ENCODE results near the gene RPE.

RPE gene

GRCh38 chr2:210046851-210047500, 44.5 kb downstream of the RPE start:
- H3K27ac ChIP-seq (ENCODE audit: insufficient read depth in 1 of 2, low read depth in 1 of 2, low read length in 2 of 2, poor library complexity in 1 of 2, severe bottlenecking in 2 of 2), result no peak overlapping the region
- peaks cover 0 to 4% (median 0%) of the 10 kb centered on the region in 4 experiments for H3K4me1 ChIP-seq (ENCODE audit: control extremely low read depth in 1 of 4, control insufficient read depth in 4 of 4, insufficient read depth in 4 of 4, low read length in 3 of 4)
- H3K27me3 ChIP-seq (replicated peaks in 2 of 5; ENCODE audit: control insufficient read depth in 4 of 5, insufficient read depth in 5 of 5, low read length in 4 of 5), result no peaks in the 10 kb centered on the region
- WGBS (ENCODE audit: insufficient coverage), result 100% methylated on average over 1 of the region's 2 CpGs
- ChIA-PET CTCF (no interaction called here), POLR2A (no interaction called here)
- peaks cover 2 to 22% (median 7%) of the 10 kb centered on the region in 4 experiments for H3K36me3 ChIP-seq (ENCODE audit: control insufficient read depth in 4 of 4, insufficient read depth in 4 of 4, low read length in 3 of 4)
- H3K9me3 ChIP-seq (ENCODE audit: control extremely low read depth in 1 of 5, control insufficient read depth in 4 of 5, insufficient read depth in 2 of 5, low read depth in 1 of 5, low read length in 4 of 5), result peaks cover 0 to 17% (median 0%) of the 10 kb centered on the region in 5 experiments
- H3K4me3 ChIP-seq (ENCODE audit: control insufficient read depth in 1 of 7, extremely low read depth in 1 of 7, insufficient read depth in 4 of 7, low read depth in 2 of 7, low read length in 6 of 7), result no peak overlapping the region
- DNase-seq, result no peak

- CTCF ChIA-PET, result interaction anchor here (0.9 kb wide), 1 partner anchor 21 kb away, joined by 4 read pairs; no protein-coding TSS in a partner anchor
These were observed 47.4 kb downstream of the RPE start for GRCh38 chr2:210049831-210050230.

GRCh38 chr2:210050885-210051284, 48.4 kb downstream of the RPE start:
- Histone ChIP-seq H3K27me3 (replicated peaks in 2 of 5; ENCODE audit: control insufficient read depth in 4 of 5, insufficient read depth in 5 of 5, low read length in 4 of 5) (no peaks in the 10 kb centered on the region), H3K36me3 (ENCODE audit: control insufficient read depth in 4 of 4, insufficient read depth in 4 of 4, low read length in 3 of 4) (peaks cover 0 to 30% (median 6%) of the 10 kb centered on the region in 4 experiments), H3K4me1 (ENCODE audit: control extremely low read depth in 1 of 4, control insufficient read depth in 4 of 4, insufficient read depth in 4 of 4, low read length in 3 of 4) (peaks cover 0 to 4% (median 0%) of the 10 kb centered on the region in 4 experiments), H3K9me3 (ENCODE audit: control extremely low read depth in 1 of 5, control insufficient read depth in 4 of 5, insufficient read depth in 2 of 5, low read depth in 1 of 5, low read length in 4 of 5) (peaks cover 0 to 33% (median 3%) of the 10 kb centered on the region in 5 experiments), H3K27ac (ENCODE audit: insufficient read depth in 1 of 2, low read depth in 1 of 2, low read length in 2 of 2, poor library complexity in 1 of 2, severe bottlenecking in 2 of 2) (no peak overlapping the region), H3K4me3 (ENCODE audit: control insufficient read depth in 1 of 7, extremely low read depth in 1 of 7, insufficient read depth in 4 of 7, low read depth in 2 of 7, low read length in 6 of 7) (no peak overlapping the region)
- no peak for DNase-seq
- ChIA-PET POLR2A (no interaction called here), CTCF (no interaction called here)
- WGBS (ENCODE audit: insufficient coverage), result 100% methylated on average over 1 of the region's 1 CpG

More at GRCh38 chr2:210049831-210050230, 47.4 kb downstream of the RPE start:
- DNase-seq, result no peak
- no peak overlapping the region for H3K4me3 ChIP-seq (ENCODE audit: control insufficient read depth in 1 of 7, extremely low read depth in 1 of 7, insufficient read depth in 4 of 7, low read depth in 2 of 7, low read length in 6 of 7)
- POLR2A ChIA-PET, result no interaction called here
- 75% methylated on average over 1 of the region's 1 CpG for WGBS (ENCODE audit: insufficient coverage)
- H3K9me3 ChIP-seq (ENCODE audit: control extremely low read depth in 1 of 5, control insufficient read depth in 4 of 5, insufficient read depth in 2 of 5, low read depth in 1 of 5, low read length in 4 of 5), result peaks cover 0 to 24% (median 3%) of the 10 kb centered on the region in 5 experiments
- H3K27me3 ChIP-seq (replicated peaks in 2 of 5; ENCODE audit: control insufficient read depth in 4 of 5, insufficient read depth in 5 of 5, low read length in 4 of 5), result no peaks in the 10 kb centered on the region
- peaks cover 0 to 22% (median 7%) of the 10 kb centered on the region in 4 experiments for H3K36me3 ChIP-seq (ENCODE audit: control insufficient read depth in 4 of 4, insufficient read depth in 4 of 4, low read length in 3 of 4)
- peaks cover 0 to 4% (median 0%) of the 10 kb centered on the region in 4 experiments for H3K4me1 ChIP-seq (ENCODE audit: control extremely low read depth in 1 of 4, control insufficient read depth in 4 of 4, insufficient read depth in 4 of 4, low read length in 3 of 4)
- no peak overlapping the region for H3K27ac ChIP-seq (ENCODE audit: insufficient read depth in 1 of 2, low read depth in 1 of 2, low read length in 2 of 2, poor library complexity in 1 of 2, severe bottlenecking in 2 of 2)

- no peak for DNase-seq
- H3K27me3 ChIP-seq (replicated peaks in 2 of 5; ENCODE audit: control insufficient read depth in 4 of 5, insufficient read depth in 5 of 5, low read length in 4 of 5), result no peaks in the 10 kb centered on the region
- peaks cover 0 to 21% (median 1%) of the 10 kb centered on the region in 4 experiments for H3K36me3 ChIP-seq (ENCODE audit: control insufficient read depth in 4 of 4, insufficient read depth in 4 of 4, low read length in 3 of 4)
- no peaks in the 10 kb centered on the region for H3K4me1 ChIP-seq (ENCODE audit: control extremely low read depth in 1 of 4, control insufficient read depth in 4 of 4, insufficient read depth in 4 of 4, low read length in 3 of 4)
- H3K4me3 ChIP-seq (ENCODE audit: control insufficient read depth in 1 of 7, extremely low read depth in 1 of 7, insufficient read depth in 4 of 7, low read depth in 2 of 7, low read length in 6 of 7), result no peak overlapping the region
- POLR2A ChIA-PET, result no interaction called here
- CTCF ChIA-PET, result no interaction called here
- no CpG with 5 or more reads among the region's 1 CpG for WGBS (ENCODE audit: insufficient coverage)
- H3K9me3 ChIP-seq (ENCODE audit: control extremely low read depth in 1 of 5, control insufficient read depth in 4 of 5, insufficient read depth in 2 of 5, low read depth in 1 of 5, low read length in 4 of 5), result peaks cover 0 to 18% (median 5%) of the 10 kb centered on the region in 5 experiments
- no peak overlapping the region for H3K27ac ChIP-seq (ENCODE audit: insufficient read depth in 1 of 2, low read depth in 1 of 2, low read length in 2 of 2, poor library complexity in 1 of 2, severe bottlenecking in 2 of 2)
These were observed 52.3 kb downstream of the RPE start for GRCh38 chr2:210054696-210055095.

- CTCF ChIA-PET, result no interaction called here
- Histone ChIP-seq H3K9me3 (ENCODE audit: control extremely low read depth in 1 of 5, control insufficient read depth in 4 of 5, insufficient read depth in 2 of 5, low read depth in 1 of 5, low read length in 4 of 5) (peaks cover 0 to 18% (median 5%) of the 10 kb centered on the region in 5 experiments), H3K36me3 (ENCODE audit: control insufficient read depth in 4 of 4, insufficient read depth in 4 of 4, low read length in 3 of 4) (peaks cover 0 to 21% (median 1%) of the 10 kb centered on the region in 4 experiments), H3K4me3 (ENCODE audit: control insufficient read depth in 1 of 7, extremely low read depth in 1 of 7, insufficient read depth in 4 of 7, low read depth in 2 of 7, low read length in 6 of 7) (no peak overlapping the region), H3K27me3 (replicated peaks in 2 of 5; ENCODE audit: control insufficient read depth in 4 of 5, insufficient read depth in 5 of 5, low read length in 4 of 5) (no peaks in the 10 kb centered on the region), H3K27ac (ENCODE audit: insufficient read depth in 1 of 2, low read depth in 1 of 2, low read length in 2 of 2, poor library complexity in 1 of 2, severe bottlenecking in 2 of 2) (no peak overlapping the region), H3K4me1 (ENCODE audit: control extremely low read depth in 1 of 4, control insufficient read depth in 4 of 4, insufficient read depth in 4 of 4, low read length in 3 of 4) (no peaks in the 10 kb centered on the region)
- DNase-seq, result no peak
- POLR2A ChIA-PET, result no interaction called here
- 100% methylated on average over 2 of the region's 3 CpGs for WGBS (ENCODE audit: insufficient coverage)
These were observed 53.4 kb downstream of the RPE start for GRCh38 chr2:210055825-210056224.

GRCh38 chr2:210063306-210063705, 60.9 kb downstream of the RPE start:
- ChIA-PET POLR2A (no interaction called here), CTCF (no interaction called here)
- H3K4me3 ChIP-seq (ENCODE audit: control insufficient read depth in 1 of 7, extremely low read depth in 1 of 7, insufficient read depth in 4 of 7, low read depth in 2 of 7, low read length in 6 of 7), result no peak overlapping the region
- no peaks in the 10 kb centered on the region for H3K27me3 ChIP-seq (replicated peaks in 2 of 5; ENCODE audit: control insufficient read depth in 4 of 5, insufficient read depth in 5 of 5, low read length in 4 of 5)
- 94% methylated on average over 2 of the region's 2 CpGs for WGBS (ENCODE audit: insufficient coverage)
- no peak for DNase-seq
- H3K36me3 ChIP-seq (ENCODE audit: control insufficient read depth in 4 of 4, insufficient read depth in 4 of 4, low read length in 3 of 4), result peaks cover 0 to 14% (median 2%) of the 10 kb centered on the region in 4 experiments
- no peaks in the 10 kb centered on the region for H3K9me3 ChIP-seq (ENCODE audit: control extremely low read depth in 1 of 5, control insufficient read depth in 4 of 5, insufficient read depth in 2 of 5, low read depth in 1 of 5, low read length in 4 of 5)
- no peaks in the 10 kb centered on the region for H3K4me1 ChIP-seq (ENCODE audit: control extremely low read depth in 1 of 4, control insufficient read depth in 4 of 4, insufficient read depth in 4 of 4, low read length in 3 of 4)
- H3K27ac ChIP-seq (ENCODE audit: insufficient read depth in 1 of 2, low read depth in 1 of 2, low read length in 2 of 2, poor library complexity in 1 of 2, severe bottlenecking in 2 of 2), result no peak overlapping the region

Measured in common myeloid progenitor, CD34-positive (primary cell).